Measurements from ENCODE around the gene RFLNA.

Gene RFLNA

DNA sequence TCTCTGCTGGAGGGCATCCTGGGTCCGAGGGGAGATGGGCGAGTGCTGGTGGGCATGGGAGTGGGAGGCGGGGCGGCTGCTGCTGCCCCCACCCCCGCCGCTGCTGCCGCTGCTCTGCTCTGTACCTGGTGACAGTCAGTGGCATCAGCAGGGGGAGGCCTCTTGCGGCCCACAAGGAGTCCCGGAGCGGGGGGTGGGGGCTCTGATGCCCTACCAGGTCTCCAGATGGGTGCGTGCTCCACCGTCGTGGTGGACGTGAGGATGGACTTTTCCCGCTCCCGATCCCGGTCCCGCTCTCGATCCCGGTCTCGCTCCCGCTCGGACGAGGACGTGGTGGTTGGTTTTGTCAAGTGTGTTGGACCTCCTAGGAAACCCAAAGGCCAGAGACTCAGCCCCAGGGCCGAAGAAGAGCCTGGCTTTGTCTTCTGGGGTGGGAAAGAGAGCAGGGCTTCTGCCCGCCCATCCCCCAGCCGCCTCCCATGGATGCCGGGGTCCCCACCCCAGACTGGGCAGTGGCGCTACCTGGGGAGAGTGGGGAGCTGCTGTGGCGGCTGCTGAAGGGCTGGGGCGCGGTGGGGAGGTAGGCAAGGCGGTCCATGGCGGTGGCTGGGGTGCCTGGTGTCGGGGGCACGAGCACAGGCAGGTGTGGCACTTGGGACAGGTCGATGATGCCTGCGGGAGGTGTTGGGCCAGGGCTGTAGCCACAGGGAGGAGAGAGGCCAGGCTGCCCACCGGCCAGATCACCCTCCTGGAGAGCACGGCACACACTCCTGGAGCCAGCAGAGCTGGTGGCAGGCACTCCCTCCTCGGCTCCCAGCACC lies 45.4 kb downstream of the RFLNA start:
- Histone ChIP-seq H3K4me3 (ENCODE audit: low read length) (no peak overlapping the region), H2AFZ (ENCODE audit: low read depth, low read length) (no peak overlapping the region), H3K9ac (ENCODE audit: low read length) (no peak overlapping the region), H3K4me1 (ENCODE audit: low read length) (no peaks in the 10 kb centered on the region), H3K79me2 (ENCODE audit: low read length) (no peaks in the 10 kb centered on the region), H3K27ac (ENCODE audit: low read length) (no peak overlapping the region), H3K36me3 (replicated peaks; ENCODE audit: low read depth, low read length) (peaks cover 26% of the 10 kb centered on the region), H3K9me3 (ENCODE audit: insufficient read depth, low read length) (no peaks in the 10 kb centered on the region), H3K27me3 (ENCODE audit: low read depth, low read length) (no peaks in the 10 kb centered on the region), H4K20me1 (ENCODE audit: insufficient read depth, low read length) (no peaks in the 10 kb centered on the region), H3K4me2 (ENCODE audit: low read length) (no peak overlapping the region)
- TF ChIP-seq EZH2phosphoT487 (IDR thresholded peaks at IDR 0.05; ENCODE audit: low read depth) (no peak), CTCF (IDR thresholded peaks at IDR 0.05; ENCODE audit: low read depth, low read length) (no peak)

DNA sequence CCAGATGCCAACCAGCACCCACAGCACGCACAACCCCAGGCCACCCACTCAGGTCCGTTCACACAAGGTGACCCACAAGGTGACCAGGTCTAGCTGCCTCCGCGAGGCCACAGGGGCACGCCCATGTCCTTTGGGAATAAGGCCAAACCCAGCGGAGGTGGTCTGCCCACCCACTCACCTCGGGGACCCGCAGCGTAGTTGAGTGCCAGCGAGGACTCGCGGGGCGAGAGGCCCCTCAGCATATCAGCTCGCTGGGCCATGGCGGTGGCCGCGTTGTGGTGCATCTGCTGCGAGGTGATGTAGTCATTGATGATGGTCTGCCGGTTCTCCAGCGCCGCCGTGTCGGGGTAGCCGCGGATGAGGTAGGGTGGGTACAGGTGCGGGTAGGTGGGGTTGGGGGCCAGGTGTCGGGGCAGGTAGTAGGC lies 46.8 kb downstream of the RFLNA start:
- Histone ChIP-seq H3K36me3 (replicated peaks; ENCODE audit: low read depth, low read length) (peaks cover 29% of the 10 kb centered on the region), H3K4me2 (ENCODE audit: low read length) (no peak overlapping the region), H4K20me1 (ENCODE audit: insufficient read depth, low read length) (no peaks in the 10 kb centered on the region), H3K27me3 (ENCODE audit: low read depth, low read length) (no peaks in the 10 kb centered on the region), H3K4me1 (ENCODE audit: low read length) (no peaks in the 10 kb centered on the region), H3K27ac (ENCODE audit: low read length) (no peak overlapping the region), H2AFZ (ENCODE audit: low read depth, low read length) (no peak overlapping the region), H3K79me2 (ENCODE audit: low read length) (no peaks in the 10 kb centered on the region), H3K4me3 (ENCODE audit: low read length) (no peak overlapping the region), H3K9ac (ENCODE audit: low read length) (no peak overlapping the region), H3K9me3 (ENCODE audit: insufficient read depth, low read length) (no peaks in the 10 kb centered on the region)
- TF ChIP-seq EZH2phosphoT487 (IDR thresholded peaks at IDR 0.05; ENCODE audit: low read depth) (no peak), CTCF (IDR thresholded peaks at IDR 0.05; ENCODE audit: low read depth, low read length) (no peak)

DNA sequence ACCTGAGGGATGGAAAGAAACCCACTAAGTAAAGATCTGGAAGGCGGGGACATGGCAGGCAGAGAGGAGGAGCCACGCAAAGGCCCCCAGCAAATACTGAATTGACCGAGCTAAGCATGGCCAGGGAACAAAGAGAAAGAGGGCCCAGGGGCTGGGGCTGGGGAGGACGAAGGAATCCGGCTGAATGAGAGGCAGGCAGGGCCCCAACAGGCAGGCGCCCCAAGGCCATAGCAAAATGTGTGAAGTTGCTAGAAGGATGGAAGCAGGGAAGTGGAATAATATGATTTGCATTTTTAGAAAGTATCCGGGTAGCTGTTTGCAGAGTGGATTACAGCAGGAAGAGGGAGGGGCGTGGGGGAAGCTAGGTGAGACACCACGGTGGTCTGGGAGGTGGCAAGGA lies 49.1 kb downstream of the RFLNA start:
- H3K4me2 ChIP-seq (ENCODE audit: low read length): no peak overlapping the region
- no peaks in the 10 kb centered on the region for H3K79me2 ChIP-seq (ENCODE audit: low read length)
- no peaks in the 10 kb centered on the region for H3K27me3 ChIP-seq (ENCODE audit: low read depth, low read length)
- no peaks in the 10 kb centered on the region; the same call in 1 of the 2 replicates for H4K20me1 ChIP-seq (ENCODE audit: insufficient read depth, low read length)
- H3K4me3 ChIP-seq (ENCODE audit: low read length): no peak overlapping the region
- H3K27ac ChIP-seq (ENCODE audit: low read length): no peak overlapping the region
- no peak overlapping the region for H3K9ac ChIP-seq (ENCODE audit: low read length)
- no peaks in the 10 kb centered on the region for H3K4me1 ChIP-seq (ENCODE audit: low read length)
- no peak overlapping the region for H2AFZ ChIP-seq (ENCODE audit: low read depth, low read length)
- TF ChIP-seq EZH2phosphoT487 (IDR thresholded peaks at IDR 0.05; ENCODE audit: low read depth) (no peak), CTCF (IDR thresholded peaks at IDR 0.05; ENCODE audit: low read depth, low read length) (no peak)
- H3K36me3 ChIP-seq (replicated peaks; ENCODE audit: low read depth, low read length): peaks cover 35% of the 10 kb centered on the region
- no peaks in the 10 kb centered on the region for H3K9me3 ChIP-seq (ENCODE audit: insufficient read depth, low read length)

- H3K9me3 ChIP-seq (ENCODE audit: insufficient read depth, low read length): no peaks in the 10 kb centered on the region
- no peaks in the 10 kb centered on the region; the same call in 1 of the 2 replicates for H4K20me1 ChIP-seq (ENCODE audit: insufficient read depth, low read length)
- no peak overlapping the region for H3K9ac ChIP-seq (ENCODE audit: low read length)
- H3K4me2 ChIP-seq (ENCODE audit: low read length): no peak overlapping the region
- no peak for TF ChIP-seq CTCF (IDR thresholded peaks at IDR 0.05; ENCODE audit: low read depth, low read length)
- TF ChIP-seq EZH2phosphoT487 (IDR thresholded peaks at IDR 0.05; ENCODE audit: low read depth): no peak
- no peaks in the 10 kb centered on the region for H3K79me2 ChIP-seq (ENCODE audit: low read length)
- no peak overlapping the region for H3K27ac ChIP-seq (ENCODE audit: low read length)
- no peak overlapping the region for H2AFZ ChIP-seq (ENCODE audit: low read depth, low read length)
- no peaks in the 10 kb centered on the region for H3K4me1 ChIP-seq (ENCODE audit: low read length)
- H3K27me3 ChIP-seq (ENCODE audit: low read depth, low read length): no peaks in the 10 kb centered on the region
- H3K4me3 ChIP-seq (ENCODE audit: low read length): no peak overlapping the region
- peaks cover 35% of the 10 kb centered on the region for H3K36me3 ChIP-seq (replicated peaks; ENCODE audit: low read depth, low read length)
Measured at GRCh38 chr12:124344526-124344925, 49.6 kb downstream of the RFLNA start.
